HG02588 (cell line): ENCODE measurements around the gene KIF3B.
"Not testable (repeated sequence)": the region's sequence is repeated elsewhere in the genome, so short reads cannot be mapped to it uniquely, and the experiment has no call there.

Source experiments
- ATAC-seq: cut with Tn5 transposase; IDR thresholded peaks from one replicate; pipeline ENCODE4 v1.9.1; 2021; ENCODE audit warnings: mild to moderate bottlenecking, moderate library complexity; ENCODE audit not compliant: unreplicated experiment

Gene KIF3B

GRCh38 chr20:32246208-32246607, 31.2 kb upstream of the KIF3B start:
- ATAC-seq: not testable (repeated sequence)

GRCh38 chr20:32248043-32248442, 29.4 kb upstream of the KIF3B start:
- ATAC-seq: no peak

GRCh38 chr20:32249030-32249738, 28.3 kb upstream of the KIF3B start:
- no peak for ATAC-seq

DNA sequence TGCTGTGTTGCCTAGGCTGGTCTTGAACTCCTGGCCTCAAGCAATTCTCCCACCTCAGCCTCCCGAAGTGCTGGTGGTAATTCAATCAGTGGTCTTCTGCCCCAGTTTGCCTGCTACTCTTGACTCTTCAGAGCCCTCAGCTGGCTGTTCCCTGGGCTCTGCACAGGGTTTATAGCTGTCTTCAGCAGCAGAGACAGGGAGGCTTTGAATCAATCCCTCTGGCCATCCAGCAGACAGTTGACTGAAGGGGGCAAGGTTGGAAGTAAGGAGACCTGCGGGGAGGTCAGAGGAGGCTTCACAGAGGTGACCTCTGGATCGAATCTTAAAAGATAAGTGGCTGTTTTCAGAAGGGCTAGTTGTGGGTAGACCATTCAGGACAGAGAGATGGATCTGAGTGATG, 26.0 kb upstream of the KIF3B start:
- no peak for ATAC-seq

- ATAC-seq: no peak
Observed at GRCh38 chr20:32252189-32252588, 25.3 kb upstream of the KIF3B start.

- not testable (repeated sequence) for ATAC-seq
Observed at GRCh38 chr20:32260973-32261372, 16.5 kb upstream of the KIF3B start.

DNA sequence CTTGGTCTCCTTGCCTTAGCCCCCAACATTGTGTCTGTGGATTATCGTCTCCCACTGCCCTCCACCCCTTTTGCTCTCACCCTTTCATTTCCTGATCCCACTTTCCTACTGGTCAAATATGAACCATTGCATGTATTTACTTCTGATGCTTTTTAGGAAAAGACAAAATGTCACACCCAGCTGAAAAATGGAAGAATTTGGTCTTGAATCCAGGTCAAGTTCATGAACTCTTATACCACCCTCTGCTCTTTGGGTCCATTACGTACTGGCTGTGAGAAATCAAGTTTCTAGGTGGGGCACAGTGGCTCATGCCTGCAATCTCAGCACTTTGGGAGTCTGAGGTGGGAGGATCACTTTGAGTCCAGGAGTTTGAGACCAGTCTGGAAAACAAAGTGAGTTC, 15.8 kb upstream of the KIF3B start:
- no peak for ATAC-seq

GRCh38 chr20:32263398-32263954, 14.0 kb upstream of the KIF3B start:
- ATAC-seq: no peak

DNA sequence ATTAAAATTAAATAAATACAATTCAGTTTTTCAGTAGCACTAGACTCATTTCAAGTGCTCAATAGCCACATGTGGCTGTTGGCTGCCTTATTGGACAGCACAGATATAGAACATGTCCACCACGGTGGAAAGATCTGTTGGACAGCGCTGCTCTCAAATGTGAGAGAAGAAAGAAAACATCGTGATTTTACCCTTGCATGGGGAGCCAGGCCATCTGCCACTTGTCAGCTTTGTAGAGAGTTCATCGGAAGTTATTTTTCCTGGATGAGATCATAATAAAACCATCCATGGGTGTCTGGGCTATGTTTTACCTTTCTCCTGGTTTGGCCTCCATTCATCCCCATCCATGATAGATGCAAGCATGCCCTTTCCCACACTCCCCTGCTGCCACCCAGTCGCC, 5.8 kb upstream of the KIF3B start:
- no peak for ATAC-seq

- ATAC-seq: no peak
Observed at GRCh38 chr20:32274359-32274758, 3.1 kb upstream of the KIF3B start.

DNA sequence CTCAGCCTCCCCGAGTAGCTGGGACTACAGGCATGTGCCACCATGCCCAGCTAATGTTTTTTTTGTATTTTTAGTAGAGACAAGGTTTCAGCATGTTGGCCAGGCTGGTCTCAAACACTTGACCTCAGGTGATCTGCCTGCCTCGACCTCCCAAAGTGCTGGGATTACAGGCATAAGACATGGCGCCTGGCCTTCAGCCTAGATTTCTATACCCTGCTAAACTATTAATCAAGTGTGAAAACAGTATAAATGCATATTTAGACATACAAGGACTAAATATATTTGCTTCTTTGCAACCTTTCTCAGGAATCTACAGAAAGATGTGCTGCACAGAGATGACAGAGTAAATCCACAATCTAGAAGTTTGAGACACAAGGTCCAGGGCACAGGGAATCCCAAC, 2.3 kb upstream of the KIF3B start:
- not testable (repeated sequence) for ATAC-seq

DNA sequence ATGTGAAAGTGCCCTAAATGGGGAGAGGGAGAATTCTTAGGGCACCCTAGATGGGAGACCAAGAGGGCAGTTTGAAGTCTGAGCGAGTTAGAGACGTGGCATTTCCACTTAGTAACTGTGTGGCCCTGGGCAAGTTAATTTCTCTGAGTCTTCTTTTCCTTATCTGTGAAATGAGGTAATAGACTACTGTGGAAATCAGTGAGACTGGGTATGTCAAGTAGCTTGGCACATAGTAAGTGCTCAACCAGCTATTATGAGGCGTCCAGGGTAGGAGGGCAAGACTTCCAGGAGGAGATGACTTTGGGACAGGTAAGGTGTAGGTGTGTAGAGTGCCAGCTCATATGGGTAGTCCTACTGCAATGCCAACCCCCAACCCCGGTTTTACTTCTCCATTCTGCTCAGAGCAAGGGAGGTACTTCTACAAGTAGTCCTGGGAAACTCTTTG, 770 bp downstream of the KIF3B start:
- peak; percentile 70 for ATAC-seq

- no peak for ATAC-seq
Observed at GRCh38 chr20:32281711-32282110, 4.3 kb downstream of the KIF3B start.

- ATAC-seq: no peak
Observed at GRCh38 chr20:32282461-32282860, 5.0 kb downstream of the KIF3B start.

DNA sequence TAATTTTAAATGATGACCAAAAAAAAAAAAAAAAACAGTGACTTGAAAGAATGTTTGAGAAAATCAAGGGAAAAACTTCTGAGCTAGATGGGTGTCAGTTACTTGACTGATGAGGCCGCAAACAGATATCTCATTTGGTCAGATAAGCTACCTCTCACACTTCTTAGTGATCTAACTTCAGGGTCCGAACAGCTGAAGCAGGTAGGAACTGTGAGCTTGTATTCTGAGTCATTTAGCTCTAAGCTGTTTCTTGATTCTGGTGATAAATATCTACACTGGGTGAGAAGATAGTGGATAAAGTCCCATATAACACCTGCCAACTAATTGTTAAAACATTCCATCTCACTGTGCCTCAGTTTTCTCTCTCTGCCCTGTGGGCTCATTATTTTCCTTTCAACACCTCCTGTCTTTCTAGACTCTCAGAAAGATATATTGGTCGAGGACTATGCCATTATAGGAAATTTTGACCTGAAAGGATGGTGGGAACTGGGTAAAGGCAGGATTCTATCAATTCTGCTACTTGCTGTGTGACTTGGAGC, 7.7 kb downstream of the KIF3B start:
- ATAC-seq: no peak

- peak; percentile 49 for ATAC-seq
Observed at GRCh38 chr20:32285621-32286371, 8.3 kb downstream of the KIF3B start.

- no peak for ATAC-seq
Observed at GRCh38 chr20:32287231-32287638, 9.8 kb downstream of the KIF3B start.

DNA sequence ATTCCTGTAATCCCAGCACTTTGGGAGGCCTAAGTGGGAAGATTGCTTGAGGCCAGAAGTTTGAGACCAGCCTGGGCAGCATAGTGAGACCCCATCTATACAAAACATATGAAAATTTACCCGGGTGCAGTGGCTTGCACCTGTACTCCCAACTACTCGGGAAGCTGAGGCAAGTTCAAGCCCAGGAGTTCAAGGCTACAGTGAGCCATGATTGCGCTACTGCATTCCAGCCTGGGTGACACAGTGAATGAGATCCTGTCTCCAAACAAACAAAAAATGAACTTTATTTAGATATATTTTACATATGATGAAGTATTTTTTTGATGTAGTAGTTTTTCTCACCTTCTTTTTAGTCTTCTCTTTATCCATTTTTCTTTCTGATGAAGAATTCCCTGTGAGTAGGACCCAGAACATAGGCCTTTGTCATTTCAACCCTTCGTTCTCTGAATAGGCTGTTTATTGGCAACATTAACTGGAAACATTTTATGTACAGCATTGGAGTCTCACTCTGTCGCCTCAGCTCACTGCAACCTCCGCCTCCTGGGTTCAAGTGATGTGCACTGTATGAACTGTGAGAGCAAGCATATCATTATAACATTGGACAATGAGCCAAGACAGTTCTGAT, 10.9 kb downstream of the KIF3B start:
- ATAC-seq: no peak

GRCh38 chr20:32289299-32289660, 11.8 kb downstream of the KIF3B start:
- ATAC-seq: not testable (repeated sequence)

DNA sequence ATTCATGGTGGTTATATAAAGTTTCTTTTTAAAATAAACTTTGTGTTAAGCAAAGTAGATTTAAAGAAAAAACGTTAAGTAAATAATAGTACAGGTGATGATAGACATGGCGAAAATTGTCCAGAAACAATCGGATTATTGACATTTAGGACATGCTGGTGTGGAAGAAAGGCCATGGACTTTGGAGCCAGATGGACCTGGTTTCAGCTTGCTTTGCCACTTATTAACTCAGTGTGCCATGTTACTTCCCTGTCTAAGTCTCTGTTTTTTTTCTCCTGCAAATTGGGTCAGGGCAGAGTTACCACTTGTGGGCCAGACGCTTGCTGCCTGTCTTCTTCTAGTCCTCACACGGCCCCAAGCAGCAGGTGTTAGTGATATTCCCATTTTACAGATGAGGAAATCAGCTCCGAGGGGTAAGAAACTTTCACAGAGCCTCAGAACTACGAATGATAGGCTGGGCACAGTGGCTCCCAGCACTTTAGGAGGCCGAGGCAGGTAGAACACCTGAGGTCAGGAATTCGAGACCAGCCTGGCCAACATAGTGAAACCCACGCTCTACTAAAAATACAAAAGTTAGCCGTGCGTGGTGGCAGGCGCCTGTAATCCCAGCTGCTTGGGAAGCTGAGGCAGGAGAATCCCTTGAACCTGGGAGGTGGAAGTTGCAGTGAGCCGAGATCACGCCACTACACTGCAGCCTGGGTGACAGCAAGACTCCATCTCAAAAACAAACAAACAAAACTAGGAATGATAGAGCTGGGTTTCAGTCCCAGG, 12.4 kb downstream of the KIF3B start:
- ATAC-seq: no peak

GRCh38 chr20:32291166-32291565, 13.7 kb downstream of the KIF3B start:
- ATAC-seq: no peak
